Suprapubic skin (tissue), 4 donors: Measurements from ENCODE around the gene SCAPER.
A peak's percentile ranks its signal among the peaks of the same experiment; 100 is the strongest.

ENCODE experiments used
- EP300 ChIP-seq: sonication (generic); formaldehyde crosslinking; IDR thresholded peaks from one replicate; pipeline ENCODE4 v1.6.1; 2017; ENCODE audit warnings: antibody characterized with exemption
- POLR2A ChIP-seq, 2 donors: fragments of 450-650 bp; IDR thresholded peaks; one replicate each; pipeline ENCODE4 v1.6.1; 2017; ENCODE audit warnings: antibody characterized with exemption in 2 of 2, mild to moderate bottlenecking in 2 of 2, moderate library complexity in 2 of 2
- POLR2AphosphoS5 ChIP-seq, 3 donors: sonication (generic); formaldehyde crosslinking; IDR thresholded peaks; one replicate each; pipeline ENCODE4 v1.6.1; 2017; ENCODE audit warnings: antibody characterized with exemption in 3 of 3
- TF ChIP-seq, protein P1 (sequence below), 2 donors: fragments of 200-600 bp in 1 of 2; fragments of 450-650 bp in 1 of 2; sonication (generic) in 1 of 2; IDR thresholded peaks; one replicate each; pipeline ENCODE4 v1.5.1; 2016 to 2019; ENCODE audit warnings: antibody characterized with exemption in 2 of 2, mild to moderate bottlenecking in 1 of 2, moderate library complexity in 1 of 2

GRCh38 chr15:76333720-76334437 lies 571.3 kb downstream of the SCAPER start:
- TF ChIP-seq EP300 (no peak), POLR2A (IDR thresholded peaks at IDR 0.05) (no peak), POLR2AphosphoS5 (IDR thresholded peaks at IDR 0.05) (no peak)
- TF ChIP-seq, protein P1, sequence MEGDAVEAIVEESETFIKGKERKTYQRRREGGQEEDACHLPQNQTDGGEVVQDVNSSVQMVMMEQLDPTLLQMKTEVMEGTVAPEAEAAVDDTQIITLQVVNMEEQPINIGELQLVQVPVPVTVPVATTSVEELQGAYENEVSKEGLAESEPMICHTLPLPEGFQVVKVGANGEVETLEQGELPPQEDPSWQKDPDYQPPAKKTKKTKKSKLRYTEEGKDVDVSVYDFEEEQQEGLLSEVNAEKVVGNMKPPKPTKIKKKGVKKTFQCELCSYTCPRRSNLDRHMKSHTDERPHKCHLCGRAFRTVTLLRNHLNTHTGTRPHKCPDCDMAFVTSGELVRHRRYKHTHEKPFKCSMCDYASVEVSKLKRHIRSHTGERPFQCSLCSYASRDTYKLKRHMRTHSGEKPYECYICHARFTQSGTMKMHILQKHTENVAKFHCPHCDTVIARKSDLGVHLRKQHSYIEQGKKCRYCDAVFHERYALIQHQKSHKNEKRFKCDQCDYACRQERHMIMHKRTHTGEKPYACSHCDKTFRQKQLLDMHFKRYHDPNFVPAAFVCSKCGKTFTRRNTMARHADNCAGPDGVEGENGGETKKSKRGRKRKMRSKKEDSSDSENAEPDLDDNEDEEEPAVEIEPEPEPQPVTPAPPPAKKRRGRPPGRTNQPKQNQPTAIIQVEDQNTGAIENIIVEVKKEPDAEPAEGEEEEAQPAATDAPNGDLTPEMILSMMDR (IDR thresholded peaks at IDR 0.05) = peak in 1 of 2 donors; percentile 7
